ENCODE results near the gene RARB. TPM values are rescaled to one million over a fixed set of nuclear protein-coding genes. Genes with fewer than 3 reads are reported as not detected.

Gene RARB
- polyA plus RNA-seq, 1 donor from 2014 or later, result 13.2 TPM

DNA sequence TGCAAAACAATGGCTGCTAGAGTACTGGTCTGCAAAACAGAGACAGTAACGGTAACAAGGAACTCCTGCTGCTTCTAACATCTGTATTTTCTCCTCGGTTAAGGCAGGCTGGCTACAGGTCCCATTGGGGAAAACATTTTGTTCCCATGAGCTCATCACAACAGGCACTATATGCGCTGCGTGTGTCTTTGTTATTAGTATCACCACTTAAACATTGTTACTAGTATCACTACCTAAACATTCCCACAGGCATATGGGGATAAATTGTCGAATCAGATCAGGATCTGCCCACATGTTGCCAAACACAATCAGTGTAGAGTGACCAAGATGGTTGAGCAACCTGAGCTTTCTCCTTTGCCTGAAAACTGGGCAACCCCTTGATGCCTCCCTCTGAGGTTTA, 159.5 kb downstream of the RARB start:
- no peaks in the 10 kb centered on the region for H3K36me3 ChIP-seq (ENCODE audit: insufficient read depth, low read length)
- no peak overlapping the region for H3K27ac ChIP-seq (ENCODE audit: low read length)
- H3K79me2 ChIP-seq (replicated peaks; ENCODE audit: insufficient read depth, low read length), result no peaks in the 10 kb centered on the region
- TF ChIP-seq EZH2 (IDR thresholded peaks at IDR 0.05; ENCODE audit: borderline replicate concordance, insufficient read depth, low read length, poor library complexity, severe bottlenecking) (no peak), EP300 (conservative IDR thresholded peaks at IDR 0.05; ENCODE audit: poor library complexity, severe bottlenecking) (no peak), TAF1 (IDR thresholded peaks at IDR 0.05; ENCODE audit: low read depth) (no peak), POLR2AphosphoS5 (IDR thresholded peaks at IDR 0.05) (no peak), RAD21 (conservative IDR thresholded peaks at IDR 0.05) (no peak), SMC3 (conservative IDR thresholded peaks at IDR 0.05; ENCODE audit: poor library complexity) (no peak), MXI1 (conservative IDR thresholded peaks at IDR 0.05; ENCODE audit: poor library complexity, severe bottlenecking) (no peak)
- TF ChIP-seq, protein P1, sequence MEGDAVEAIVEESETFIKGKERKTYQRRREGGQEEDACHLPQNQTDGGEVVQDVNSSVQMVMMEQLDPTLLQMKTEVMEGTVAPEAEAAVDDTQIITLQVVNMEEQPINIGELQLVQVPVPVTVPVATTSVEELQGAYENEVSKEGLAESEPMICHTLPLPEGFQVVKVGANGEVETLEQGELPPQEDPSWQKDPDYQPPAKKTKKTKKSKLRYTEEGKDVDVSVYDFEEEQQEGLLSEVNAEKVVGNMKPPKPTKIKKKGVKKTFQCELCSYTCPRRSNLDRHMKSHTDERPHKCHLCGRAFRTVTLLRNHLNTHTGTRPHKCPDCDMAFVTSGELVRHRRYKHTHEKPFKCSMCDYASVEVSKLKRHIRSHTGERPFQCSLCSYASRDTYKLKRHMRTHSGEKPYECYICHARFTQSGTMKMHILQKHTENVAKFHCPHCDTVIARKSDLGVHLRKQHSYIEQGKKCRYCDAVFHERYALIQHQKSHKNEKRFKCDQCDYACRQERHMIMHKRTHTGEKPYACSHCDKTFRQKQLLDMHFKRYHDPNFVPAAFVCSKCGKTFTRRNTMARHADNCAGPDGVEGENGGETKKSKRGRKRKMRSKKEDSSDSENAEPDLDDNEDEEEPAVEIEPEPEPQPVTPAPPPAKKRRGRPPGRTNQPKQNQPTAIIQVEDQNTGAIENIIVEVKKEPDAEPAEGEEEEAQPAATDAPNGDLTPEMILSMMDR (IDR thresholded peaks at IDR 0.05; ENCODE audit: poor library complexity, severe bottlenecking), result no peak
- TF ChIP-seq, protein P2, sequence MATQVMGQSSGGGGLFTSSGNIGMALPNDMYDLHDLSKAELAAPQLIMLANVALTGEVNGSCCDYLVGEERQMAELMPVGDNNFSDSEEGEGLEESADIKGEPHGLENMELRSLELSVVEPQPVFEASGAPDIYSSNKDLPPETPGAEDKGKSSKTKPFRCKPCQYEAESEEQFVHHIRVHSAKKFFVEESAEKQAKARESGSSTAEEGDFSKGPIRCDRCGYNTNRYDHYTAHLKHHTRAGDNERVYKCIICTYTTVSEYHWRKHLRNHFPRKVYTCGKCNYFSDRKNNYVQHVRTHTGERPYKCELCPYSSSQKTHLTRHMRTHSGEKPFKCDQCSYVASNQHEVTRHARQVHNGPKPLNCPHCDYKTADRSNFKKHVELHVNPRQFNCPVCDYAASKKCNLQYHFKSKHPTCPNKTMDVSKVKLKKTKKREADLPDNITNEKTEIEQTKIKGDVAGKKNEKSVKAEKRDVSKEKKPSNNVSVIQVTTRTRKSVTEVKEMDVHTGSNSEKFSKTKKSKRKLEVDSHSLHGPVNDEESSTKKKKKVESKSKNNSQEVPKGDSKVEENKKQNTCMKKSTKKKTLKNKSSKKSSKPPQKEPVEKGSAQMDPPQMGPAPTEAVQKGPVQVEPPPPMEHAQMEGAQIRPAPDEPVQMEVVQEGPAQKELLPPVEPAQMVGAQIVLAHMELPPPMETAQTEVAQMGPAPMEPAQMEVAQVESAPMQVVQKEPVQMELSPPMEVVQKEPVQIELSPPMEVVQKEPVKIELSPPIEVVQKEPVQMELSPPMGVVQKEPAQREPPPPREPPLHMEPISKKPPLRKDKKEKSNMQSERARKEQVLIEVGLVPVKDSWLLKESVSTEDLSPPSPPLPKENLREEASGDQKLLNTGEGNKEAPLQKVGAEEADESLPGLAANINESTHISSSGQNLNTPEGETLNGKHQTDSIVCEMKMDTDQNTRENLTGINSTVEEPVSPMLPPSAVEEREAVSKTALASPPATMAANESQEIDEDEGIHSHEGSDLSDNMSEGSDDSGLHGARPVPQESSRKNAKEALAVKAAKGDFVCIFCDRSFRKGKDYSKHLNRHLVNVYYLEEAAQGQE (IDR thresholded peaks at IDR 0.05; ENCODE audit: borderline replicate concordance), result no peak
- H3K27me3 ChIP-seq (ENCODE audit: insufficient read depth, low read depth, low read length), result no peaks in the 10 kb centered on the region
- H3K9me2 ChIP-seq (ENCODE audit: insufficient read depth, low read length), result no peaks in the 10 kb centered on the region
- no peak overlapping the region for H2AFZ ChIP-seq (ENCODE audit: low read depth, low read length)
- no peak overlapping the region for H3K4me2 ChIP-seq (ENCODE audit: low read length)
- H4K20me1 ChIP-seq (ENCODE audit: insufficient read depth), result no peaks in the 10 kb centered on the region
- H3K4me3 ChIP-seq (ENCODE audit: low read length), result no peak overlapping the region
- H3F3A ChIP-seq (ENCODE audit: insufficient read depth, low read length, poor library complexity, severe bottlenecking), result no peaks in the 10 kb centered on the region
- H3K9me3 ChIP-seq (ENCODE audit: low read length), result no peaks in the 10 kb centered on the region
- H3K9ac ChIP-seq (ENCODE audit: low read length), result no peak overlapping the region

DNA sequence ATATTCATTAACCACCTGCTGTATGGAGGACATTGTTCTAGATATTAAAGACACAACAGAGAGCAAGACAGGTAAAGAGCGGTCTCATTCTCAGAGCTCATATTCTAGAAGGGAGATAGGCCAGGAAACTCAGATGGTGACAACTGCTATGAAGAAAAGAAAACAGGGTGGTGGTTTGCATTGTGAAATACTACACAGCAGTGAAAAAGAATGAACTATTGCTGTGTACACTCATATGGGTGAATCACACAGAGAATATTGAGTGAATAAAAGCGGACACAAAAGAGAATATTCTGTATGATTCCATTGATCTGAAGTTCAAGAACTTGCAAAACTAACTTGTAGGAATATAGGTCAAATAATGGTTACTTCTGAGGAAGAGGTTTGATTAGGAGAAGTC, 159.9 kb downstream of the RARB start:
- Histone ChIP-seq H3K4me2 (ENCODE audit: low read length) (no peak overlapping the region), H3K27me3 (ENCODE audit: insufficient read depth, low read depth, low read length) (no peaks in the 10 kb centered on the region), H3K4me3 (ENCODE audit: low read length) (no peak overlapping the region), H3K9me3 (ENCODE audit: low read length) (no peaks in the 10 kb centered on the region), H3K9ac (ENCODE audit: low read length) (no peak overlapping the region), H3K9me2 (ENCODE audit: insufficient read depth, low read length) (no peaks in the 10 kb centered on the region), H3K79me2 (replicated peaks; ENCODE audit: insufficient read depth, low read length) (no peaks in the 10 kb centered on the region), H3K27ac (ENCODE audit: low read length) (no peak overlapping the region), H2AFZ (ENCODE audit: low read depth, low read length) (no peak overlapping the region), H3K36me3 (ENCODE audit: insufficient read depth, low read length) (no peaks in the 10 kb centered on the region), H3F3A (ENCODE audit: insufficient read depth, low read length, poor library complexity, severe bottlenecking) (no peaks in the 10 kb centered on the region), H4K20me1 (ENCODE audit: insufficient read depth) (no peaks in the 10 kb centered on the region)
- TF ChIP-seq POLR2AphosphoS5 (IDR thresholded peaks at IDR 0.05) (no peak), RAD21 (conservative IDR thresholded peaks at IDR 0.05) (no peak), TAF1 (IDR thresholded peaks at IDR 0.05; ENCODE audit: low read depth) (no peak), MXI1 (conservative IDR thresholded peaks at IDR 0.05; ENCODE audit: poor library complexity, severe bottlenecking) (no peak), EZH2 (IDR thresholded peaks at IDR 0.05; ENCODE audit: borderline replicate concordance, insufficient read depth, low read length, poor library complexity, severe bottlenecking) (no peak), SMC3 (conservative IDR thresholded peaks at IDR 0.05; ENCODE audit: poor library complexity) (no peak)
- TF ChIP-seq, protein P1 (IDR thresholded peaks at IDR 0.05; ENCODE audit: poor library complexity, severe bottlenecking), result no peak
- TF ChIP-seq, protein P2 (IDR thresholded peaks at IDR 0.05; ENCODE audit: borderline replicate concordance), result no peak

Measured in neural cell (in vitro differentiated cells).